Inflammatory macrophage (primary cell): ENCODE data around the gene SLIT1.
A peak's percentile ranks its signal among the peaks of the same experiment; 100 is the strongest.

Experiments used
- DNase-seq, 2 donors: peaks; one replicate each; pipeline ENCODE4 v3.0.0-alpha.2; 2020 to 2022

The SLIT1 gene

DNA sequence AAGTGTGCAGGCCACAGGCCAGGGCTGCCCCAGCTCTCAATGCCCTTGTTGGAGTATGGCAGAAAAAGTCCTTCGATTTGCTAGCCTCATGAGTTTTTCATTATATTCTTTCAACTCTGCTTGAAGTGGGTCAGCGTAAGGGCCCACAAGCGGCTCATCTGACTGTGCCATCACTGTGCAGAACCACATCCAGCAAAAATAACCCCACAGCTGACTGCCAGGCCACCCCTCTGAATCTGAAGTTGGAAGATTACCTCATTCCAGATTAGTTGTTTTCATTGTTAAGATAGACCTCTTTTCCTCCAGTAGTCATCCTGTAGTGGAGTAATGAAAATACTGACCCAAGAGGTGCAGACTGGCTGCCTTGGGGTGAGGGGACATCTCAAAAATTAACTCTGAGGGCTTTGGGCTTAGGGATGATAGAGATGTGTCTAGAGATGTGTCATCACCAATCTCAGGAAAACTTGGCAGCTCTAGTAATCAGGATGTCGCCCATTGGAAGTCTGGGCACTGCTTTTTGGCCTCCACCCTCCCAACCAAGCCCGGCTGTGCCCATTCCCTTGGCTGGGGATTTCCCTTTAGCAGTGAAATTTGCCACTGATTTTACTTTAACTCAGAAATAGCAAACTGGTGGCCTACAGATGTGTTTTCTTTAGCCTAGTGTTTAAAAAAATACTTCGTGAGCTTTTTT, 189.3 kb downstream of the SLIT1 start:
- DNase-seq = no peak

GRCh38 chr10:96995851-96996250, 189.9 kb downstream of the SLIT1 start:
- no peak for DNase-seq

DNA sequence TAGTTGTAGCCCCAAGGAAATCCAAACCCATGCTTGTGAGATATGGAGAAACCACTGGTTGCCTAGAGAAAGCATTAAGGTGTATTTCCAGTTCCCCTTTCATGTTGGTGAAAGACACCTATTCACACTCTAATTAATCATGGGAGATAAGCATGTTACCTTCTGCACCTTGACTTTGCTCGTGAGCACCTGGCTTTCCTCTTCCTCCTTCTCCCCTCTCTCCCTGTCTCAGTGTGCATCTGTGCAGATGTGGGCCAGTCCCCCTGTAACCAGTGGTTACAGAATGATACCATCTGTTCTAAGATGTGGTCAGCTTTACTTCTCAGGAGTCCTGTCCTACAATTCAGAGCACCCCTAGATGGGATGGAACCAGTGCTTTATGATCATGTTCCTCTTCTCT, 193.0 kb downstream of the SLIT1 start:
- no peak for DNase-seq

- DNase-seq = no peak
Observed at GRCh38 chr10:96991313-96991841, 194.4 kb downstream of the SLIT1 start.

GRCh38 chr10:96988426-96988825, 197.3 kb downstream of the SLIT1 start:
- DNase-seq = no peak

DNA sequence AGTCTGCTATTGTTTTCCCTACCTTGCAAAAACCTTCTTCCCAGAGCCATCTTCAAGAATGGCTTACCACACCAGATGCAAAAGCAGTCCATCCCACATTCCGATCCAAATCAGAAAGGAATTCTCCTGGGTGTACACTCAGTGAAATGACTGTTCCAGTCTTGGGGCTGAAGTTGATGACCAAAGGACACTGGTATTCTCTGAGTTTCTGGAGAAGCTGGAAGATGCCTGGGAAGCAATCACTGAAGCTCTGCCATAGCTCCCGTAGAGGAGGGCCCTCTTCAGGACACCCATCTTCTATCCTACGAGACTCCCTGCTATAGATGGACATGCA, 197.9 kb downstream of the SLIT1 start:
- DNase-seq = no peak

- no peak for DNase-seq
Observed at GRCh38 chr10:96987141-96987841, 198.5 kb downstream of the SLIT1 start.

- no peak for DNase-seq
Observed at GRCh38 chr10:96986200-96986856, 199.4 kb downstream of the SLIT1 start.

GRCh38 chr10:96984541-96985131, 201.1 kb downstream of the SLIT1 start:
- peak in 1 of 2 donors; percentile 7 for DNase-seq

DNA sequence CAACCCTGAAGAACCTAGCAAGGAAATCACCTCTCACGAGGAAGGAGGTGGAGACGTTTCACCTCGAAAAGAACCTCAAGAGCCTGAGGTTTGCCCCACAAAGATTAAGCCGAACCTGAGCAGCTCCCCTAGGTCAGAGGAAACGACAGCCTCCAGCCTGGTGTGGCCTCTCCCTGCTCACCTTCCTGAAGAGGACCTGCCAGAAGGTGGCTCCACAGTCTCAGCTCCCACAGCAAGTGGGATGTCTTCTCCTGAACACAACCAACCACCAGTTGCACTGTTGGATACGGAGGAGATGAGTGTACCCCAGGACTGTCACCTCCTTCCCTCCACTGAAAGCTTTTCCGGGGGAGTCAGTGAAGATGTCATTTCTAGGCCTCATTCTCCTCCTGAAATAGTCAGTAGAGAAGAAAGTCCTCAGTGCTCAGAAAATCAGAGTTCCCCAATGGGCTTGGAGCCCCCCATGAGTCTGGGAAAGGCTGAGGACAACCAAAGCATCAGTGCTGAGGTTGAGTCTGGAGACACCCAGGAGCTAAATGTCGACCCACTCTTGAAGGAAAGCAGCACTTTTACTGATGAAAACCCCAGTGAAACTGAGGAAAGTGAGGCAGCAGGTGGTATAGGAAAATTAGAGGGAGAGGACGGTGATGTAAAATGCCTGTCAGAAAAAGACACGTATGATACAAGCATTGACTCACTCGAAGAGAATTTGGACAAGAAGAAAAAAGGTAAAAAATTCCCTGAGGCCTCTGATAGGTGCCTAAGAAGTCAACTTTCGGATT, 203.4 kb downstream of the SLIT1 start:
- no peak for DNase-seq

DNA sequence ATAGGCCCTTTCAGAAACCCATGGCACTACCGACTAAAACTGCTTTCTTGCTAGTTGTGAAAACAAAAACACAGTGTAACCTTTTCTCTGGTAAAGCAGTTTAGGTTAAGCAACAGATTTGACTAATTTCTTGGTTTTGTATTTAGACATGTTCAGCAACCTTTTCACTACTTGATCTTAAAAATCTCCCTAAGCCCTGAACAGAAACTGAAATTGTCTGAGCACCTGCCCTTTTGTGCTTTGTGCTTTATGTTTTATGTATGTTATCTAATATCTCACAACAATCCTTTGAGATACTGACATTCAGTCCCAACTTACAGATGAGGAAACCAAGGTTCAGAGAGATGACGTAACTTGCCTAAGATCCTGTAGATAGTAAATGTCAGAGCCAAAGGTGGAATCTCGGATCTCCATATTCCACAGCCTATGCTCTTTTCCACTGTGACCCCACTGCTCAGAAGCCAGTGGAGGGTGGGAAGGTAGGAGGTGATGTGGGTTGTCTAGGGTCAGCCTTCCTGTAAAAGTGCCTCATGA, 207.1 kb downstream of the SLIT1 start:
- DNase-seq = no peak

DNA sequence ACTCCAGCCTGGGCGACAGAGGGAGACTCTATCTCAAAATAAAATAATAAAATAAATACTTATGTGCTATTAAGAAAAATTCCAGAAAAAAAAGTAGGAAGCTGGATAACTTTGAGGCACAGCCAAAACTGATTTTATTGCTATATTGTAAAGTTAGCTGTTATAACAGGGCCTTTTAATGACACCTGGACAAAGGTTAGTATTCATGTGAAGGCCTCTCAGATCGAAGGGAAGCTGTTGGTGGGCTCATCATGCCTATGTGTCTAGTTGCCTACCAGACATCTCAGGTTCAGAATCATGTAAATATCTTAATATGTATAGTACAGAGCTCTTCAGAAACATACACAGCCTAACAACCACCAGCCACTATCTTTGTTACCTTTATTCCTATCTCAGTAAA, 210.6 kb downstream of the SLIT1 start:
- no peak for DNase-seq

DNA sequence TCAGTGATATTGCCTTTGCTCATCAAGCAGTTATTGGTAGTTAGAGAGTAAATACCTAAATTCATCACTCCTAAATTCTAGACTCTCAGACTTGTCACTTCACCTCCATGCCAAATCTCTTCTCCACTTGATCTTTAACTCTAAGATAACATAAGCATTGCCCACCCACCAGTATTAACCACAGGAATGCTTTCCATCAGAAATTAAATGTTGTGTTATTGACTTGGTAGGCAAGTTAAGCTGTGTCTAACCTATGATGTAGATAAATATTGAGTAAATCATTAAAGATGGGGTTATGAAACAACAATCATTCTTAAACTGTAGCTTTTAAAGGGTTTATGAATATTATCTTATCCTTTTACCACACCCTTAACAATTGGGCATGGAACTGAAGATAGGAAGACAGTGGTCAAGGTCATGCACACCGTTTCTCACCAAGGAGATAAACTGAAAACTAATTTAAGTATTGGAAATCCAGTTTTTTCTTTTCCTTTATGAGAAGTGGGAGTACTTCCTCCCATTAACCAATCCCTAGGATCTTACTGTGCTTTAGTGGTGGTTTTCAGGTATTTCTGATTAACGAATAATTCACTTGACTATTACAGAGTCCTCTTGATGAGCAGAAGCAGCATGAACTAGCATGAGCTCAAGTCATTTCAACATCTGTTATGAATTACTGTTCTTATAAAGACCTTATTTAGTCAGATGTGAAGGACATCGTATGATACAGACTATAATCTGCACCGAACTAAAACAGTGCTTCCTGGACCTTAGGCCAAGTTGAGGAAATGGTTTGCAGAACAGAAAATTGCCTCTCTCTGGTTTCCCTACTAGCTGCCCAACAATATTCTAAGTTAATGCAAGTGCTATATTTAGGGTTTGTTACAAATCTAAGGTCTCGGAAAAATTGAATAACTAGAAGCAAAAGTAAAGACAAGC, 211.7 kb downstream of the SLIT1 start:
- DNase-seq = peak in 1 of 2 donors; percentile 9

DNA sequence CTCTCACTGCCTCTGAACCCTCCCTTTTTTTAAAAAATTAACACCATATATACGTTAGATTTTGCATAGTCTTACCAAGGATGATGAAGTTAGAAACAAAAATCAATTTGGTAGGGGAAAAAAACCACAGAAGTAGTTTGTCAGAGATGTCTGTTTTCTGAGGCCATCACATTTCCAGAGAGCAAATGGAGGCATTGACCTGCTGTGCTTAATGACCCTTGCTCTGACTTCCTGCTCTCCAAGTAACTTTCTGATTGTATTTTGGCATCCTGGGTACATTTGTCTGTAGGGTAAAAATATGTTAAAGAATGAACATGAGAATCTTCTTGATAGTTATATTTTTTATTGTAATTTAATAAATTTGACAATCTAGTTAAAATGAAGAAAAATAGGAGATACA, 213.5 kb downstream of the SLIT1 start:
- no peak for DNase-seq

DNA sequence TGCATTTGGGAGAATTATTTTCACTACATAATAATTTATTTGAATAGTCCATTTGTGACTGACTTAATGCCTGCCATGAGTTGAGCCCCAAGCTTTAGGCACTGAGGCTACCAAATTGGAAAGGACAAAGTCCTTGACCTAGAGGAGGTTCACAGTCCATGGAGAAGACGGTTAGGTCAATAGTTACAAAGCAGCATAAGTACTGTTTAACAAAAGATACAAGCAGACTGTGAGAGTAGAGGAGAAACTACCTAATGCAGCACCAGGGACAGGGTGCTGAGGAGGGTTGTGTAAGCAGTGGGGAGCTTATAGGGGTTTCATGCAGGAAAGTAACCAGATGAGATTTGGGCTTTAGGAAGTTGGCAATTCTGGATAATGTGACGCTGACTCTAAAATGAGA, 214.4 kb downstream of the SLIT1 start:
- DNase-seq = no peak

DNA sequence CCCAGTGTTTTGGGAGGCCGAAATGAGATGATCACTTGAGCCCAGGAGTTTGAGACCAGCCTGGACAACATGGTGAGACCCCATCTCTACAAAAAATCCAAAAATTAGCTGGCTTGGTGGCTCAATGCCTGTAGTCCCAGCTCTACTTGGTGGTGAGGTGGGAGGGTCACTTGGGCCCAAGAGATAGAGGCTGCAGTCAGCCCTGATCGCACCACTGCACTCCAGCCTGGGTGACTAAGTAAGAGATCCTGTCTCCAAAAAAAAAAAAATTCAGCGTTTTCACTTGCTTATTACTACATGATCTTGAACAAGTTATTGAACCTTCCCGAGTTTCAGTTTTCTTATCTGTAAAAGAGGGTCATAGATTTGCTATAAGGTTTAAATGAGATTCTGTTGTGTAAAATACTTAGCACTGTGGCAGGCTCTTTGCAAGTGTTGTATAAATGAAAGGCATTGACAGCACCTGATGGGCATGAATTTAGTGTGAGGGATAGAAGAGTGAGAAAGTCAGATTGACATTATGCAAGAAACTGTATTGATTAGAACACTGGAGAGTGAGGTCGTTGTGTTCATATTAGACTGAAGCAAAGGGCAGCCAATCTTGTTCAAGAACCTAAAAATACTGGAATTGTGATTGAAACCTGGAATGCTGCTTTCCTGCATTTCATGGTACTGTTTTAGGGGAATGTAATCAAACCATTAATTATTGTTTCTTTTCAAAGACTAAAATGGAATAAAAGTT, 216.9 kb downstream of the SLIT1 start:
- DNase-seq = no peak

- DNase-seq = no peak
Observed at GRCh38 chr10:96967847-96968246, 217.9 kb downstream of the SLIT1 start.

DNA sequence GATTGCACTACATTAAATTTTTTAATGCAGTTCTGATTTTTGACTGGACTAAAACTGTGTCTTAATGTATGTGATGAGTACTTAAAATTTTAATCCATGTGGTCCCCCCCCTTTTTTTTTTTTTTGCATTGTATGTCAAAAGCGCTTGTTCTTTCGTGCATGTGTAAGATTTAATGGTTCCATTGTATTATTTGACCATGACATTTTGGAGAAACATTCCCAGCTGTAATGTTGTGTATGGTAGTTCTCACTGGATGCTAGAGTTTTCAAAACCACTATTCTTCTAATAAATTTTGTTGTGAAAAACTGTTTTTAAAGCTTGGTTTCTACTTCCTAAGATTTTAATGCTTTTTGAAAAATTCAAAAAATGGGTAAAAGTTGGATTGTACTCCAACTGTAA, 221.6 kb downstream of the SLIT1 start:
- no peak for DNase-seq

GRCh38 chr10:96960872-96961271, 224.9 kb downstream of the SLIT1 start:
- DNase-seq = no peak

- no peak for DNase-seq
Observed at GRCh38 chr10:96959733-96960132, 226.0 kb downstream of the SLIT1 start.
